NT2/D1 (cell line): ENCODE data around the gene FTO.

Source experiments
- YY1 ChIP-seq: IDR thresholded peaks from 2 replicates; pipeline ENCODE4 v1.6.1; 2011; ENCODE audit not compliant: insufficient read length, insufficient read depth
- ZNF274 ChIP-seq: IDR thresholded peaks from 2 replicates; pipeline ENCODE4 v1.6.1; 2011; ENCODE audit warnings: mild to moderate bottlenecking, low read depth, low read length

- TF ChIP-seq ZNF274 (no peak), YY1 (no peak)
These were observed 489.8 kb downstream of the FTO start for GRCh38 chr16:54193665-54194333.
